HPDE6-E6E7 (cell line): Measurements from ENCODE around the gene CEP350.
"Not testable (repeated sequence)": the region's sequence is repeated elsewhere in the genome, so short reads cannot be mapped to it uniquely, and the experiment has no call there.

Source experiments
- DNase-seq: peaks from one replicate; pipeline ENCODE4 v3.0.0; 2011; ENCODE audit warnings: missing footprints; ENCODE audit errors: extremely low spot score

The CEP350 gene

GRCh38 chr1:180116964-180117763 is 162.6 kb downstream of the CEP350 start:
- DNase-seq: no peak

GRCh38 chr1:180117764-180118116 is 163.1 kb downstream of the CEP350 start:
- DNase-seq: no peak

- DNase-seq: no peak
These were observed 165.2 kb downstream of the CEP350 start for GRCh38 chr1:180119837-180120236.

- DNase-seq: peak; percentile 35
These were observed 168.9 kb downstream of the CEP350 start for GRCh38 chr1:180123463-180123936.

GRCh38 chr1:180130651-180131050 is 176.0 kb downstream of the CEP350 start:
- DNase-seq: no peak

GRCh38 chr1:180131510-180131909 is 176.9 kb downstream of the CEP350 start:
- peak; percentile 66 for DNase-seq

- no peak for DNase-seq
These were observed 178.6 kb downstream of the CEP350 start for GRCh38 chr1:180133193-180133592.

- DNase-seq: not testable (repeated sequence)
These were observed 179.1 kb downstream of the CEP350 start for GRCh38 chr1:180133688-180134087.

- no peak for DNase-seq
These were observed 180.9 kb downstream of the CEP350 start for GRCh38 chr1:180135535-180135934.

GRCh38 chr1:180136331-180136967 is 181.8 kb downstream of the CEP350 start:
- no peak for DNase-seq

GRCh38 chr1:180136968-180137356 is 182.4 kb downstream of the CEP350 start:
- DNase-seq: no peak

- DNase-seq: no peak
These were observed 183.2 kb downstream of the CEP350 start for GRCh38 chr1:180137776-180138175.

GRCh38 chr1:180141381-180141934 is 186.8 kb downstream of the CEP350 start:
- no peak for DNase-seq

- no peak for DNase-seq
These were observed 188.7 kb downstream of the CEP350 start for GRCh38 chr1:180143359-180143758.

GRCh38 chr1:180144659-180145357 is 190.2 kb downstream of the CEP350 start:
- no peak for DNase-seq

GRCh38 chr1:180145446-180145845 is 190.8 kb downstream of the CEP350 start:
- DNase-seq: no peak

- DNase-seq: no peak
These were observed 196.4 kb downstream of the CEP350 start for GRCh38 chr1:180150982-180151381.

- no peak for DNase-seq
These were observed 196.9 kb downstream of the CEP350 start for GRCh38 chr1:180151508-180151907.

GRCh38 chr1:180152588-180152987 is 198.0 kb downstream of the CEP350 start:
- no peak for DNase-seq

- no peak for DNase-seq
These were observed 198.4 kb downstream of the CEP350 start for GRCh38 chr1:180153032-180153431.

- DNase-seq: no peak
These were observed 199.4 kb downstream of the CEP350 start for GRCh38 chr1:180154003-180154324.
